Measurements from ENCODE around the gene SMYD2.

- no peak for TF ChIP-seq POLR2AphosphoS5 (IDR thresholded peaks at IDR 0.05; ENCODE audit: low read depth, low read length)
- TF ChIP-seq POLR2A (IDR thresholded peaks at IDR 0.05; ENCODE audit: low read depth, low read length), result no peak
- TF ChIP-seq TAF1 (IDR thresholded peaks at IDR 0.05; ENCODE audit: borderline replicate concordance, low read depth, low read length), result no peak
These were observed 40.9 kb downstream of the SMYD2 start for GRCh38 chr1:214321705-214322453.
